ENCODE measurements around the gene UBXN4. TPM values are rescaled to one million over a fixed set of nuclear protein-coding genes. Genes with fewer than 3 reads are reported as not detected.

Gene UBXN4
- total RNA-seq, 1 experiment from 2014 or later: 69.7 TPM

- TF ChIP-seq ZBTB33 (IDR thresholded peaks at IDR 0.05; ENCODE audit: extremely low read depth, insufficient replicate concordance, low read length): no peak
- TF ChIP-seq EZH2phosphoT487 (IDR thresholded peaks at IDR 0.05; ENCODE audit: borderline replicate concordance): no peak
- no peak for TF ChIP-seq RAD21 (IDR thresholded peaks at IDR 0.05; ENCODE audit: low read depth)
- no peak for TF ChIP-seq POLR2A (IDR thresholded peaks at IDR 0.05; ENCODE audit: borderline replicate concordance, extremely low read depth, insufficient read depth, insufficient read length)
- no peak for TF ChIP-seq POLR2AphosphoS5 (IDR thresholded peaks at IDR 0.05; ENCODE audit: low read depth, low read length)
- TF ChIP-seq ELF1 (IDR thresholded peaks at IDR 0.05; ENCODE audit: borderline replicate concordance, low read depth): no peak
These were observed 46.9 kb upstream of the UBXN4 start (continued) for GRCh38 chr2:135694711-135695110.

GRCh38 chr2:135698838-135699237 lies 42.8 kb upstream of the UBXN4 start:
- no peaks in the 10 kb centered on the region for H3K9me3 ChIP-seq (ENCODE audit: control insufficient read depth in 1 of 2, insufficient read depth in 1 of 2, low read depth in 1 of 2, low read length in 2 of 2)
- H2AFZ ChIP-seq (ENCODE audit: low read depth, low read length, poor library complexity, severe bottlenecking): no peak overlapping the region
- no peaks in the 10 kb centered on the region for H3K4me1 ChIP-seq (ENCODE audit: control insufficient read depth in 1 of 2, insufficient read depth in 2 of 2, low read length in 2 of 2)
- no peak for DNase-seq (ENCODE audit: low read depth, low spot score)
- intact Hi-C loops (cut with micrococcal nuclease): no loop called here
- POLR2A ChIA-PET: no interaction called here
- H3K27ac ChIP-seq (ENCODE audit: low read depth, low read length): no peak overlapping the region
- RAD21 ChIA-PET (ENCODE audit: low non-redundant PET in 1 of 2, low total read pairs in 2 of 2, uncharacterized antibody in 2 of 2, unreplicated experiment in 2 of 2): no interaction called here
- no peak overlapping the region for H3K4me2 ChIP-seq (ENCODE audit: low read length)
- no peak overlapping the region for H3K9ac ChIP-seq (ENCODE audit: low read length)
- H4K20me1 ChIP-seq (ENCODE audit: insufficient read depth): no peaks in the 10 kb centered on the region
- no peak overlapping the region for H3K4me3 ChIP-seq (replicated peaks in 1 of 2; ENCODE audit: low read depth in 1 of 2, low read length in 2 of 2)
- BruUV-seq (replicated peaks): no TSS peak
- H3K79me2 ChIP-seq (ENCODE audit: insufficient read depth, low read length): no peaks in the 10 kb centered on the region
- H3K27me3 ChIP-seq (ENCODE audit: insufficient read depth, low read length): no peaks in the 10 kb centered on the region
- 0 out of 4 replicates have a peak, but pooled peaks cover 0 to 2% of the 10 kb centered on the region in 2 experiments for H3K36me3 ChIP-seq (ENCODE audit: control insufficient read depth in 1 of 2, insufficient read depth in 2 of 2, low read length in 2 of 2)
- no peak for TF ChIP-seq EGR1 (IDR thresholded peaks at IDR 0.05; ENCODE audit: low read depth)
- no peak for TF ChIP-seq EZH2phosphoT487 (IDR thresholded peaks at IDR 0.05; ENCODE audit: borderline replicate concordance)
- no peak for TF ChIP-seq CTCF (IDR thresholded peaks at IDR 0.05 in 2 of 3, conservative IDR thresholded peaks at IDR 0.05 in 1 of 3; ENCODE audit: borderline replicate concordance in 1 of 3, insufficient read depth in 1 of 3, low read depth in 2 of 3, low read length in 2 of 3)
- no peak for TF ChIP-seq CEBPB (IDR thresholded peaks at IDR 0.05; ENCODE audit: low read depth)
- TF ChIP-seq SP1 (IDR thresholded peaks at IDR 0.05; ENCODE audit: low read depth): no peak
- no peak for TF ChIP-seq SRF (IDR thresholded peaks at IDR 0.05; ENCODE audit: low read depth)
- TF ChIP-seq ELF1 (IDR thresholded peaks at IDR 0.05; ENCODE audit: borderline replicate concordance, low read depth): no peak
- TF ChIP-seq YY1 (IDR thresholded peaks at IDR 0.05; ENCODE audit: extremely low read depth, insufficient replicate concordance, low read depth, low read length): no peak
- TF ChIP-seq ATF3 (IDR thresholded peaks at IDR 0.05): no peak
- no peak for TF ChIP-seq MAX (IDR thresholded peaks at IDR 0.05)
- no peak for TF ChIP-seq ZBTB33 (IDR thresholded peaks at IDR 0.05; ENCODE audit: extremely low read depth, insufficient replicate concordance, low read length)
- TF ChIP-seq EZH2 (IDR thresholded peaks at IDR 0.05): no peak
- TF ChIP-seq ZNF274 (IDR thresholded peaks at IDR 0.05; ENCODE audit: low read depth, low read length): no peak
- no peak for TF ChIP-seq RAD21 (IDR thresholded peaks at IDR 0.05; ENCODE audit: low read depth)
- no peak for TF ChIP-seq CBX3 (IDR thresholded peaks at IDR 0.05; ENCODE audit: low read depth)
- no peak for TF ChIP-seq SIN3A (IDR thresholded peaks at IDR 0.05; ENCODE audit: low read depth)
- no peak for TF ChIP-seq JUND (IDR thresholded peaks at IDR 0.05)
- no peak for TF ChIP-seq TCF7L2 (IDR thresholded peaks at IDR 0.05; ENCODE audit: borderline replicate concordance, extremely low read depth, insufficient read depth, insufficient read length)
- CTCF ChIA-PET: no interaction called here
- no peaks in the 10 kb centered on the region for H3K9me2 ChIP-seq (ENCODE audit: insufficient read depth)
- ATAC-seq: no peak
